ENCODE data around the gene AGAP1.
"Not testable (repeated sequence)": the region's sequence is repeated elsewhere in the genome, so short reads cannot be mapped to it uniquely, and the experiment has no call there.

The AGAP1 gene

GRCh38 chr2:236055471-236055870 lies 561.6 kb downstream of the AGAP1 start:
- ATAC-seq (ENCODE audit: low read depth) = no peak
- no peak for DNase-seq (ENCODE audit: low spot score in 2 of 2)
- Mint-ChIP-seq H3K27ac (no peak overlapping the region), H3K27me3 (peaks cover 2% of the 10 kb centered on the region), H3K4me1 (no peaks in the 10 kb centered on the region), H3K36me3 (no peaks in the 10 kb centered on the region), H3K9me3 (peaks cover 1% of the 10 kb centered on the region), H3K4me3 (no peak overlapping the region)

- Mint-ChIP-seq H3K4me1 (no peaks in the 10 kb centered on the region), H3K27ac (no peak overlapping the region), H3K36me3 (no peaks in the 10 kb centered on the region), H3K9me3 (peaks cover 1% of the 10 kb centered on the region), H3K4me3 (no peak overlapping the region), H3K27me3 (peaks cover 2% of the 10 kb centered on the region)
- no peak for DNase-seq (ENCODE audit: low spot score in 2 of 2)
- ATAC-seq (ENCODE audit: low read depth) = no peak
Measured at GRCh38 chr2:236056141-236056540, 562.3 kb downstream of the AGAP1 start.

DNA sequence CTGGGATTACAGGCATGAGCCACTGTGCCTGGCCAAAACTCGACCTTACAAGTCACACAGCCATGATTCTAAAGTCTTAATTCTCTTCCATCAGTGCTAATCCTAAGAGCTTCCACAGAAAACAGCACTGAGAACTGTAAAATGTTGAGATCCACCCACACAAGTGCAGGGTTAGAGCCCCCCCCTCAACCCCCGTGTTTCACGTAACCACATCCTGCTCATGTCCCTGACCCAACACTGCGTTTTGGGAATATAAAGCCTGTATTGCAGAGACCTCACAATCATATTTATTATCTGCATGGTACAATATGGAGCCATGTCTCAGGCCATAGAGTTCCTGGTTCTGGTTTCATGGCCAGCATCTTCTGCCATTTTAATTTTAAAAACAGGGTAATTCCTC lies 563.5 kb downstream of the AGAP1 start:
- no peak for ATAC-seq (ENCODE audit: low read depth)
- Mint-ChIP-seq H3K36me3 (no peaks in the 10 kb centered on the region), H3K4me1 (no peaks in the 10 kb centered on the region), H3K27ac (no peak overlapping the region), H3K27me3 (peaks cover 2% of the 10 kb centered on the region), H3K4me3 (no peak overlapping the region), H3K9me3 (peaks cover 1% of the 10 kb centered on the region)
- no peak for DNase-seq (ENCODE audit: low spot score in 2 of 2)

DNA sequence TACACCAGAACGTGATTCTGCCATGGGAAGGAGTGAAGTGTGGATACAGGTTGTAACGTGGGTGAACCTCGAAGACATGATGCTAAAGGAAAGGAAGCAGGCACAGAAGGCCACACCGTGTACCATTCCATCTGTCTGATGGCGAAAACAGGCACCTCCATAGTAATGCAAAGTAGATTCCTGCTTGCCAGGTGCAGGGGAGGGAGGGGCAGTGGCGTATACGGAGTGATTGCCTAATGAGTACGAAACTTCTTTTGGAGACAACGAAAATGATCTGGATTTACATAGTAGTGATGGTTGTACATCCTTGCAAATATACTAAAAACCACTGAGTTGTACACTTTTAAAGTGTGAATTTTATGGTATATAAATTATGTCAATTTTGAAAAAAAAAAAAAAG lies 567.7 kb downstream of the AGAP1 start:
- Mint-ChIP-seq H3K27ac (no peak overlapping the region), H3K27me3 (no peaks in the 10 kb centered on the region), H3K4me3 (no peak overlapping the region), H3K9me3 (peaks cover 1% of the 10 kb centered on the region), H3K36me3 (no peaks in the 10 kb centered on the region), H3K4me1 (no peaks in the 10 kb centered on the region)
- ATAC-seq (ENCODE audit: low read depth) (no peak), DNase-seq (ENCODE audit: low spot score in 2 of 2) (no peak)

DNA sequence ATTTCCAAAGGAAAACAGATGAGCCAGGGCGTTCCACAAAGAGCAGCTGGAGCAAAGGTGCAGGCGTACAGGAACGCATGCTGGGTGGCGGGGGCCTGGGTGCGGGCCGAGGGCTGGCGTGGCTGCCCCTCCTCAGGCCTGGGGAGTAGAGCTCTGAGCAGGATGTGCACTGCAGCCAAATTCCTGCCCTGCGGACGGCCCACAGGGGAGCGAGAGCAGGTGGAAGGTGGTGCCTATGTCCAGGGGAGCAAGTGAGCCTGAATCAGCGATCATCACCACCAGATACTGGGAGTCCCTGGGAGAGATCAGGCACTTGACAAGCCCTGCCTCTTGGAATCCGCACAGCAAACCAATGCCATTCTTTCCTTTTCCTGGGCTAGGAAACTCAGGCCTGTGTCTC lies 568.1 kb downstream of the AGAP1 start:
- H3K4me1 Mint-ChIP-seq = no peaks in the 10 kb centered on the region
- H3K27me3 Mint-ChIP-seq = no peaks in the 10 kb centered on the region
- no peaks in the 10 kb centered on the region for H3K36me3 Mint-ChIP-seq
- H3K9me3 Mint-ChIP-seq = peaks cover 1% of the 10 kb centered on the region
- DNase-seq (ENCODE audit: low spot score in 2 of 2) (no peak), ATAC-seq (ENCODE audit: low read depth) (no peak)
- H3K27ac Mint-ChIP-seq = no peak overlapping the region
- no peak overlapping the region for H3K4me3 Mint-ChIP-seq

- not testable (repeated sequence) for H3K27ac Mint-ChIP-seq
Measured at GRCh38 chr2:236062806-236063205, 569.0 kb downstream of the AGAP1 start.

GRCh38 chr2:236063994-236064393 lies 570.2 kb downstream of the AGAP1 start:
- Mint-ChIP-seq H3K27ac (no peak overlapping the region), H3K9me3 (peaks cover 2% of the 10 kb centered on the region), H3K4me1 (no peaks in the 10 kb centered on the region), H3K27me3 (peaks cover 2% of the 10 kb centered on the region), H3K36me3 (no peaks in the 10 kb centered on the region), H3K4me3 (no peak overlapping the region)
- DNase-seq (ENCODE audit: low spot score in 2 of 2) (no peak), ATAC-seq (ENCODE audit: low read depth) (no peak)

More at GRCh38 chr2:236062806-236063205, 569.0 kb downstream of the AGAP1 start:
- H3K4me3 Mint-ChIP-seq; H3K36me3 Mint-ChIP-seq; DNase-seq (ENCODE audit: low spot score in 2 of 2); H3K9me3 Mint-ChIP-seq; H3K27me3 Mint-ChIP-seq; H3K4me1 Mint-ChIP-seq; ATAC-seq (ENCODE audit: low read depth): not testable (repeated sequence)

DNA sequence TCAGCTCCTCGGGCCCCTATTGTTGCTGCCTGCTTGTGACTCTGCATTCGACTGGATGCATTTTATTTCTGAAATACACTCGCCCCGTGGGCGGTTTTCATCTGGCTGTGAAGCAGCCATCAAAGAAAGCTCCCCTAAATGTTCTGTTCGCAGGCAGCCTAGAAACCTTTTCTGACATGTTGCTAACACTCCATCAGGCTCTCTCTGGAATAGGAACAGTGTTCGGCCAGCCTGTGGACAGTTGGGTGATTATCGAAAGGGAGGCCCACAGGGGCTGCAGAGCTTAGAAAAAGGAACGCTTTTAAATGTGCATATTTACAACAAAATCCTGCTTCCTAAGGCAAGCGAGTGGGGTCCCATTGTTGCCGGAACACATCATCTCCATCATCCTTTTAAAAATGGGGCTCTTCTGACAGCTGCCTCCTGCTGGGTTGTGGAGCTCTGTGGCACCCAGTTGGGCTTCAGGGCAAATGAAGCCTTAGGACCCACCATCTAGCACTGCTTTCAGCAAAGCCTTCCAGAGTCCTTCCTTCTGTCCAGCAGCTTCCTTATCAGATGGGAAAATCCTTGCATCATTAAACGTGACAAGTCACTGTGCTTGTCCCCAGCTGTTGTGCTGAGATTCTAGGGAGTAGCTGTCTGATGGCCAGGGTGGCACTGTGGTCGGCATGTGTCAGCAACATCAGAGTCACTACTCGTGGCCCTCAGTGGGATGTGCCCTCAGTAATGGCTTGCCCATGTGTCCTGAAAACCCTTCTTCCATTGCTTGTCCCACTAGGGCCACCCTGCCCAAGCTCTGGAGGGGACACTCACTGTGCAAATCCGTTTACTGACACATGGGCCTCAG lies 571.7 kb downstream of the AGAP1 start:
- Mint-ChIP-seq H3K27ac (no peak overlapping the region), H3K4me1 (no peaks in the 10 kb centered on the region), H3K36me3 (no peaks in the 10 kb centered on the region), H3K4me3 (no peak overlapping the region), H3K9me3 (peaks cover 2% of the 10 kb centered on the region), H3K27me3 (peaks cover 2% of the 10 kb centered on the region)
- no peak for DNase-seq (ENCODE audit: low spot score in 2 of 2)
- ATAC-seq (ENCODE audit: low read depth) = no peak

DNA sequence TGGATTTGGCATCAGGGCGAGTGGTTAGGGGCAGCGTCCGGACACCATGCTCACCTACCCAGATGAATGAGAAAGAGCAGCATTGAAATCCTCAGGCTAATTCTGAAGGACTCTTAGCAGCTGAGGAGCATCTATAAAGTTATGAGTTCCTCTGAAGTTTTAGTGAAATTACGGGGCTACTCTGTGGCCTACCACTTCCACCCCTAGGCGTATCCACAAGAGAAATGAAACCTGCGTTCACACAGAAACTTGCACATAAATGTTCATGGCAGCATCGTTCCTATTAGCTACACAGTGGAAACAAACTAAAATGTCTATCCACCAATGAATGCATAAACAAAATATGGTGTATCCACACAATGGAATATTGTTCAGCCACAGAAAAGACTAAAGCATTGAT lies 576.4 kb downstream of the AGAP1 start:
- Mint-ChIP-seq H3K36me3 (no peaks in the 10 kb centered on the region), H3K27me3 (peaks cover 2% of the 10 kb centered on the region), H3K4me3 (no peak overlapping the region), H3K4me1 (no peaks in the 10 kb centered on the region), H3K9me3 (peaks cover 6% of the 10 kb centered on the region), H3K27ac (no peak overlapping the region)
- no peak for DNase-seq (ENCODE audit: low spot score in 2 of 2)
- ATAC-seq (ENCODE audit: low read depth) = no peak

- no peaks in the 10 kb centered on the region for H3K36me3 Mint-ChIP-seq
Measured at GRCh38 chr2:236073246-236073645, 579.4 kb downstream of the AGAP1 start.

GRCh38 chr2:236073867-236074655 lies 580.2 kb downstream of the AGAP1 start:
- Mint-ChIP-seq H3K27ac (no peak overlapping the region), H3K4me1 (no peaks in the 10 kb centered on the region), H3K27me3 (no peaks in the 10 kb centered on the region), H3K4me3 (no peak overlapping the region), H3K9me3 (peaks cover 3% of the 10 kb centered on the region), H3K36me3 (no peaks in the 10 kb centered on the region)
- DNase-seq (ENCODE audit: low spot score in 2 of 2) (no peak), ATAC-seq (ENCODE audit: low read depth) (no peak)

More at GRCh38 chr2:236073246-236073645, 579.4 kb downstream of the AGAP1 start:
- no peak for ATAC-seq (ENCODE audit: low read depth)
- Mint-ChIP-seq H3K4me1 (no peaks in the 10 kb centered on the region), H3K27me3 (no peaks in the 10 kb centered on the region), H3K9me3 (peaks cover 3% of the 10 kb centered on the region), H3K27ac (no peak overlapping the region), H3K4me3 (no peak overlapping the region)
- no peak for DNase-seq (ENCODE audit: low spot score in 2 of 2)

DNA sequence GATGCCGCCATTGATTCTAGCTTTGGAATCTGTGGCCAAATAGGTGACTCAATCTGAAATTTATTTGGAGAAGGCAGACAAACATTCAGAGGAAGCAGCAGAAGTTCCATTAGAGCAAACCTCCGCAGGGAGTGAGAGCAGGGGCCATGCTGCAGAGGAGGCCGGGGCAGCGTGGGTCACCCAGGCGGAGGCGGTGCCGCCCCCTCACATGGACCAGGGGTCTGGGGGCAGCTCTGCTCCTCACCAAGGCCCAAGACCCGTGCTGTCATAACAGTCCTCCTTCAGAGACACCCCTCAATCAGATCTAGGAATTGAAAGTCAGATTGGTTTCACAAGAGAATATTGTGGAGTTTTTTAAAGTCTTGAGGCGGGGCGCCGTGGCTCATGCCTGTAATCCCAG lies 582.0 kb downstream of the AGAP1 start:
- Mint-ChIP-seq H3K36me3 (no peaks in the 10 kb centered on the region), H3K4me1 (no peaks in the 10 kb centered on the region), H3K27ac (no peak overlapping the region), H3K27me3 (no peaks in the 10 kb centered on the region), H3K9me3 (peaks cover 3% of the 10 kb centered on the region), H3K4me3 (no peak overlapping the region)
- no peak for ATAC-seq (ENCODE audit: low read depth)
- no peak for DNase-seq (ENCODE audit: low spot score in 2 of 2)

DNA sequence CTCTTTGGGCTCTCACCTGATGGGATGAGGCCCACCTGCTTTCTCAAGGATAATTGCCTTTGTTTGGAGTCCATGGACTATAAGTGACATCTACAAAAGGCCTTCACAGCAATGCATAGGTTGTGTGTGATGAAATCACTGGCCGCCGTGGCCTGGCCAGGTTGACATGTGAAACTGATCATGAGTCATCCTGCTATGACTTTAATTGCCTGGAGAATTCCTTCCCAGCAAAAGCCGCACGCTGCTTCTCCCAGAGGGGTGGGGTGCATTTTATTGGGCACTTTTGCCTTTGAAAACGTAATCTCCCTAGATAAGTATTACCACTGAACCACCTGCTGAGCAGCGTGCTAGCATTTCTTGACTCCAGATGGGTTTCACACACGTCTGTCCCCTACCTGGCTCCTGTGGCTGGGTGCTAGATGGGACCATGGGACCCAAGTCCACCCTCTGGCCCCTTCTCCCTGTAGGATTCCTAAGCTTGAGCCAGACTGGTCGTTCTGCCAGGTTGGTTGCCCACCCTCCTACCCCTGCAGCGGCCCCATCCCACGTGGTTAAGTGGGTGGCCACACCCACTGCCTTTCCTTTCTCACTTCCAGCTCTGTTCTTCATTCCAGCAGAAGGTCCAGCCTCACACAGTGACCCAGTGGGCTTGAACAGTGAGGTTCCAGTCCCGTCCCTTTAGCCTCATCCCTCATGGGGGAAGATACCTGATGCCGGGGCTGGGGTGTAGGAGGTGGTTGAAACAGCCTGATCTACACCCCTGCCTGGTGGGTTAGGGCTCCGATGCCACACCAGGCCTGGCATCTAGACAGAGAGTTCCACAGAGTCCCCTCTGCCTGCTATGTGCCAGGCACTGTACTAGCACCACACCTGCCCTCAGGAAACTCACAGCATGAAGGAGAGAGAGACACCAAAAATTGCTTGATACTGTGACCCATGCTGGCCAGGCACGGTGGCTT lies 584.7 kb downstream of the AGAP1 start:
- H3K4me1 Mint-ChIP-seq = no peaks in the 10 kb centered on the region
- no peak overlapping the region for H3K4me3 Mint-ChIP-seq
- DNase-seq (ENCODE audit: low spot score in 2 of 2) (no peak), ATAC-seq (ENCODE audit: low read depth) (no peak)
- H3K36me3 Mint-ChIP-seq = no peaks in the 10 kb centered on the region
- H3K9me3 Mint-ChIP-seq = peaks cover 2% of the 10 kb centered on the region
- H3K27me3 Mint-ChIP-seq = no peaks in the 10 kb centered on the region
- H3K27ac Mint-ChIP-seq = no peak overlapping the region

DNA sequence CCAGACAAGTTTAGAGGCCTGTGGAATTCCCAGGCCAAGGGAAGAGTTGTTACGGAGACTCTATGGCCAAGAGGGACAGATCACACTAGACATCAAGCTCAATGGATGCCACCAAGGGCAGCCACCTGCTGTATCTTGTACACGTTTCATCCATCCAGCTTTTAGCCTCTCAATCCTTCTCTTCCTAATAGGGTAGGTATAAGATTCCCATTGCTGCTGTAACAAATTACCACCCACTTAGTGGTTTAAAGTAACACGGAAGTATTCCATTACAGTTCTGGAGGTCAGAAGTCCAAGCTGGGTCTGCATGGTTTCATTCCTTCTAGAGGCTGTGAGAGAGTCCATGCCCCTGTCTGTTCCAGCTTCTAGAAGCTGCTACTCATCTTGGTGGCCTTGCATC lies 586.6 kb downstream of the AGAP1 start:
- Mint-ChIP-seq H3K36me3 (no peaks in the 10 kb centered on the region), H3K4me1 (no peaks in the 10 kb centered on the region)

More for the DNA sequence above, 586.6 kb downstream of the AGAP1 start:
- ATAC-seq (ENCODE audit: low read depth) (no peak), DNase-seq (ENCODE audit: low spot score in 2 of 2) (no peak)
- Mint-ChIP-seq H3K27me3 (peaks cover 2% of the 10 kb centered on the region), H3K4me3 (no peak overlapping the region), H3K27ac (no peak overlapping the region), H3K9me3 (no peaks in the 10 kb centered on the region)

Data from memory B cell (primary cell).